HCT116 (cell line): ENCODE data around the gene MEPCE. TPM values are rescaled to one million over a fixed set of nuclear protein-coding genes. Genes with fewer than 3 reads are reported as not detected.

Experiments used
- ATAC-seq: fragments of 200-7000 bp; cut with Tn5 transposase; 2 replicates; pipeline ENCODE4 v1.9.1; 2020; ENCODE audit warnings: mild to moderate bottlenecking, moderate library complexity
- BruUV-seq: library from RNA; stranded (reverse); fragments of 400-500 nt; replicated peaks from 2 replicates; lab custom pipeline; 2021; lab: Mats Ljungman, UMichigan
- CTCF ChIA-PET: fragments of 300-600 bp; sonication (Branson Sonifier 250); formaldehyde crosslinking; loops from one replicate; lab custom pipeline; 2021; ENCODE audit warnings: antibody characterized with exemption; lab: Charles Lee
- POLR2A ChIA-PET: fragments of 300-600, 350-600 bp; sonication (Branson Sonifier 250); formaldehyde crosslinking; loops from one replicate; lab custom pipeline; 2021; ENCODE audit warnings: antibody characterized with exemption; lab: Charles Lee
- RAD21 ChIA-PET, 2 experiments: fragments of 300-600 bp; sonication (Branson Sonifier 250); formaldehyde crosslinking; loops; one replicate each; lab custom pipeline; 2023; ENCODE audit warnings: low total read pairs in 2 of 2; ENCODE audit not compliant: uncharacterized antibody in 2 of 2, unreplicated experiment in 2 of 2, low non-redundant PET in 1 of 2; lab: Charles Lee
- DNase-seq: peaks from one replicate; pipeline ENCODE4 v3.0.0-alpha.2; 2010; ENCODE audit warnings: low read depth, low spot score
- H2AFZ ChIP-seq: fragments of 200-600 bp; shearing (Covaris generic), sonication (generic); 2 replicates; pipeline ENCODE4 v1.6.1; 2017; ENCODE audit warnings: low read depth, mixed run types, mixed read lengths, antibody characterized with exemption, low read length; ENCODE audit not compliant: poor library complexity, severe bottlenecking
- H3K27ac ChIP-seq: 2 replicates; pipeline ENCODE4 v1.5.1; 2012; ENCODE audit warnings: low read depth, low read length
- H3K27me3 ChIP-seq: fragments of 200-600 bp; sonication (generic); 2 replicates; pipeline ENCODE4 v1.6.1; 2016; ENCODE audit warnings: mixed run types, low read length, mixed read lengths; ENCODE audit not compliant: insufficient read depth
- H3K36me3 ChIP-seq, 2 experiments: fragments of 200-500 bp in 1 of 2; fragments of 200-600 bp in 1 of 2; sonication (Bioruptor generic) in 1 of 2; sonication (generic) in 1 of 2; 2 replicates each; pipeline versions ENCODE4 v1.5.1 to v1.6.1; 2014 to 2016; ENCODE audit warnings: low read length in 2 of 2, inconsistent platforms in 1 of 2, mixed read lengths in 1 of 2, mixed run types in 1 of 2; ENCODE audit not compliant: insufficient read depth in 2 of 2, control insufficient read depth in 1 of 2
- H3K4me1 ChIP-seq, 2 experiments: fragments of 200-600 bp in 1 of 2; sonication (generic) in 1 of 2; 2 replicates each; pipeline versions ENCODE4 v1.5.1 to v1.6.1; 2012 to 2017; ENCODE audit warnings: low read length in 2 of 2, inconsistent platforms in 1 of 2, mild to moderate bottlenecking in 1 of 2, mixed read lengths in 1 of 2, mixed run types in 1 of 2, moderate library complexity in 1 of 2; ENCODE audit not compliant: insufficient read depth in 2 of 2, control insufficient read depth in 1 of 2
- H3K4me2 ChIP-seq: fragments of 200-600 bp; sonication (generic); 2 replicates; pipeline ENCODE4 v1.6.1; 2017; ENCODE audit warnings: mixed run types, low read length, mixed read lengths
- H3K4me3 ChIP-seq, 2 experiments: fragments of 200-600 bp in 1 of 2; sonication (generic) in 1 of 2; replicated peaks in 1 of 2; 2 replicates each; pipeline ENCODE4 v1.5.1; 2011 to 2016; ENCODE audit warnings: low read length in 2 of 2, control low read depth in 1 of 2, low read depth in 1 of 2, mild to moderate bottlenecking in 1 of 2, mixed read lengths in 1 of 2, mixed run types in 1 of 2
- H3K79me2 ChIP-seq: fragments of 200-600 bp; sonication (generic); 2 replicates; pipeline ENCODE4 v1.6.1; 2017; ENCODE audit warnings: mild to moderate bottlenecking, mixed run types, low read length, moderate library complexity, mixed read lengths; ENCODE audit not compliant: insufficient read depth
- H3K9ac ChIP-seq: fragments of 200-600 bp; sonication (generic); 2 replicates; pipeline ENCODE4 v1.6.1; 2016; ENCODE audit warnings: low read length, mixed read lengths
- H3K9me2 ChIP-seq: fragments of 200-600 bp; sonication (generic), shearing (Covaris generic); 2 replicates; pipeline ENCODE4 v1.6.1; 2017; ENCODE audit warnings: mixed run types, mild to moderate bottlenecking, moderate library complexity; ENCODE audit not compliant: insufficient read depth
- H3K9me3 ChIP-seq, 2 experiments: fragments of 200-500 bp in 1 of 2; fragments of 200-600 bp in 1 of 2; sonication (Bioruptor generic) in 1 of 2; sonication (generic) in 1 of 2; 2 replicates each; pipeline ENCODE4 v1.6.1; 2014 to 2017; ENCODE audit warnings: low read length in 2 of 2, mixed read lengths in 2 of 2, inconsistent platforms in 1 of 2, low read depth in 1 of 2, mild to moderate bottlenecking in 1 of 2, mixed run types in 1 of 2, moderate library complexity in 1 of 2; ENCODE audit not compliant: control insufficient read depth in 1 of 2, insufficient read depth in 1 of 2
- H4K20me1 ChIP-seq: fragments of 200-600 bp; sonication (generic), shearing (Covaris generic); 2 replicates; pipeline ENCODE4 v1.6.1; 2017; ENCODE audit warnings: mixed run types, mild to moderate bottlenecking, moderate library complexity; ENCODE audit not compliant: insufficient read depth
- CBX3 ChIP-seq: IDR thresholded peaks from 2 replicates; pipeline ENCODE4 v1.6.1; 2012; ENCODE audit warnings: low read depth
- EGR1 ChIP-seq: IDR thresholded peaks from 2 replicates; pipeline ENCODE4 v1.6.1; 2012; ENCODE audit warnings: low read depth
- EZH2 ChIP-seq: fragments of 200-600 bp; sonication (generic); IDR thresholded peaks from 2 replicates; pipeline ENCODE4 v1.6.1; 2017; ENCODE audit warnings: antibody characterized with exemption, mixed run types
- POLR2A ChIP-seq: IDR thresholded peaks from 2 replicates; pipeline ENCODE4 v1.7.0; 2011; ENCODE audit warnings: borderline replicate concordance; ENCODE audit not compliant: insufficient read depth, insufficient read length; ENCODE audit errors: extremely low read depth
- RAD21 ChIP-seq: IDR thresholded peaks from 2 replicates; pipeline ENCODE4 v1.6.1; 2012; ENCODE audit warnings: low read depth, mild to moderate bottlenecking
- SP1 ChIP-seq: IDR thresholded peaks from 2 replicates; pipeline ENCODE4 v1.6.1; 2012; ENCODE audit warnings: low read depth
- TCF7L2 ChIP-seq: IDR thresholded peaks from 2 replicates; pipeline ENCODE4 v1.7.0; 2011; ENCODE audit warnings: borderline replicate concordance, inconsistent platforms; ENCODE audit not compliant: insufficient read depth, insufficient read length; ENCODE audit errors: extremely low read depth
- YY1 ChIP-seq: IDR thresholded peaks from 2 replicates; pipeline ENCODE4 v1.6.1; 2011; ENCODE audit warnings: low read length, low read depth, moderate library complexity, mild to moderate bottlenecking; ENCODE audit not compliant: insufficient replicate concordance; ENCODE audit errors: extremely low read depth
- ZFX ChIP-seq: fragments of 450-650 bp; IDR thresholded peaks from 2 replicates; pipeline ENCODE4 v1.6.1; 2017
- intact Hi-C: fragments of 100-400 bp; cut with micrococcal nuclease; formaldehyde crosslinking; loops from 2 replicates; pipeline ENCODE4 v1.10.0; 2022
- total RNA-seq: library from RNA; stranded (reverse); gene quantifications from one replicate; pipeline ENCODE4 v1.2.1, GENCODE V29; 2021; ENCODE audit not compliant: unreplicated experiment
- TF ChIP-seq, protein P1 (sequence below): IDR thresholded peaks from 2 replicates; pipeline ENCODE4 v1.6.1; 2012; ENCODE audit warnings: low read depth

The MEPCE gene
- total RNA-seq, 1 experiment from 2014 or later, result 44.4 TPM

GRCh38 chr7:100389437-100390088 is 40.1 kb upstream of the MEPCE start:
- ChIA-PET POLR2A (no interaction called here), RAD21 (no interaction called here), CTCF (interaction anchor here (1.2 kb wide), 1 partner anchor 13 kb away, joined by 4 read pairs; no protein-coding TSS in a partner anchor)
- H3K36me3 ChIP-seq, result no peaks in the 10 kb centered on the region
- H2AFZ ChIP-seq, result no peak overlapping the region
- no peak for TF ChIP-seq POLR2A
- no peak for TF ChIP-seq ZFX
- TF ChIP-seq EZH2, result no peak
- TF ChIP-seq, protein P1, sequence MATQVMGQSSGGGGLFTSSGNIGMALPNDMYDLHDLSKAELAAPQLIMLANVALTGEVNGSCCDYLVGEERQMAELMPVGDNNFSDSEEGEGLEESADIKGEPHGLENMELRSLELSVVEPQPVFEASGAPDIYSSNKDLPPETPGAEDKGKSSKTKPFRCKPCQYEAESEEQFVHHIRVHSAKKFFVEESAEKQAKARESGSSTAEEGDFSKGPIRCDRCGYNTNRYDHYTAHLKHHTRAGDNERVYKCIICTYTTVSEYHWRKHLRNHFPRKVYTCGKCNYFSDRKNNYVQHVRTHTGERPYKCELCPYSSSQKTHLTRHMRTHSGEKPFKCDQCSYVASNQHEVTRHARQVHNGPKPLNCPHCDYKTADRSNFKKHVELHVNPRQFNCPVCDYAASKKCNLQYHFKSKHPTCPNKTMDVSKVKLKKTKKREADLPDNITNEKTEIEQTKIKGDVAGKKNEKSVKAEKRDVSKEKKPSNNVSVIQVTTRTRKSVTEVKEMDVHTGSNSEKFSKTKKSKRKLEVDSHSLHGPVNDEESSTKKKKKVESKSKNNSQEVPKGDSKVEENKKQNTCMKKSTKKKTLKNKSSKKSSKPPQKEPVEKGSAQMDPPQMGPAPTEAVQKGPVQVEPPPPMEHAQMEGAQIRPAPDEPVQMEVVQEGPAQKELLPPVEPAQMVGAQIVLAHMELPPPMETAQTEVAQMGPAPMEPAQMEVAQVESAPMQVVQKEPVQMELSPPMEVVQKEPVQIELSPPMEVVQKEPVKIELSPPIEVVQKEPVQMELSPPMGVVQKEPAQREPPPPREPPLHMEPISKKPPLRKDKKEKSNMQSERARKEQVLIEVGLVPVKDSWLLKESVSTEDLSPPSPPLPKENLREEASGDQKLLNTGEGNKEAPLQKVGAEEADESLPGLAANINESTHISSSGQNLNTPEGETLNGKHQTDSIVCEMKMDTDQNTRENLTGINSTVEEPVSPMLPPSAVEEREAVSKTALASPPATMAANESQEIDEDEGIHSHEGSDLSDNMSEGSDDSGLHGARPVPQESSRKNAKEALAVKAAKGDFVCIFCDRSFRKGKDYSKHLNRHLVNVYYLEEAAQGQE, result no peak
- TF ChIP-seq RAD21, result no peak
- no peak for TF ChIP-seq YY1
- no peak for TF ChIP-seq CBX3
- no peak for TF ChIP-seq TCF7L2
- no peak for TF ChIP-seq EGR1
- no peak for TF ChIP-seq SP1
- H3K4me1 ChIP-seq, result no peaks in the 10 kb centered on the region
- no peak for ATAC-seq
- no peak overlapping the region for H3K4me2 ChIP-seq
- H3K9me3 ChIP-seq, result no peaks in the 10 kb centered on the region
- H3K9me2 ChIP-seq, result no peaks in the 10 kb centered on the region
- intact Hi-C loops, result no loop called here
- no peaks in the 10 kb centered on the region for H3K27me3 ChIP-seq
- no peak overlapping the region for H3K27ac ChIP-seq
- H3K79me2 ChIP-seq, result no peaks in the 10 kb centered on the region
- no peaks in the 10 kb centered on the region for H4K20me1 ChIP-seq
- H3K9ac ChIP-seq, result no peak overlapping the region
- no peak overlapping the region for H3K4me3 ChIP-seq
- no peak for DNase-seq
- no TSS peak for BruUV-seq
